H1 (cell line): Measurements from ENCODE around the gene CALM3. TPM values are rescaled to one million over a fixed set of nuclear protein-coding genes. Genes with fewer than 3 reads are reported as not detected.

Source experiments
- JUN ChIP-seq: IDR thresholded peaks from 2 replicates; pipeline ENCODE4 v1.6.1; 2011; ENCODE audit warnings: low read depth, mild to moderate bottlenecking, improper control_type of control experiment, low read length
- RNF2 ChIP-seq: fragments of 200-900, 300-1000 bp; sonication (generic); IDR thresholded peaks from 2 replicates; pipeline ENCODE4 v1.7.1; 2016; ENCODE audit warnings: borderline replicate concordance, low read depth, mild to moderate bottlenecking, antibody characterized with exemption, low read length; ENCODE audit not compliant: poor library complexity, severe bottlenecking; ENCODE audit errors: missing control alignments
- SIX5 ChIP-seq: IDR thresholded peaks from 2 replicates; pipeline ENCODE4 v1.6.1; 2011; ENCODE audit warnings: mild to moderate bottlenecking, low read depth, low read length
- SUZ12 ChIP-seq: fragments of 200-600 bp; sonication (generic); IDR thresholded peaks from 2 replicates; pipeline ENCODE4 v1.6.1; 2012; ENCODE audit warnings: mild to moderate bottlenecking, inconsistent platforms, low read length, moderate library complexity, mixed read lengths
- polyA plus RNA-seq, 7 experiments: library from polyadenylated mRNA; depleted of rRNA in 3 of 7; stranded (reverse) in 5 of 7; unstranded in 2 of 7; fragments of >200 nt in 5 of 7; fragments of 200-250 nt in 2 of 7; gene quantifications; 1 replicate in 5 of 7; 2 replicates in 1 of 7; 4 replicates in 1 of 7; pipeline versions ENCODE4 v1.2.1 to v1.2.3, GENCODE V29; 2011 to 2013; ENCODE audit warnings: missing spikeins in 2 of 7, mixed read lengths in 2 of 7
- total RNA-seq: library from RNA; stranded (reverse); fragmentation: NEBNext Ultra II Directional; extraction: Animal tissue kit (Norgen Biotek cat#: 25700); gene quantifications from 2 replicates; pipeline ENCODE4 v1.2.1, GENCODE V29; 2021

The CALM3 gene
- total and polyA plus RNA-seq, 2 of the 8 experiments (the other 6 are each of a cell fraction or from before 2014, with no cell fraction given): 315 to 326 TPM

DNA sequence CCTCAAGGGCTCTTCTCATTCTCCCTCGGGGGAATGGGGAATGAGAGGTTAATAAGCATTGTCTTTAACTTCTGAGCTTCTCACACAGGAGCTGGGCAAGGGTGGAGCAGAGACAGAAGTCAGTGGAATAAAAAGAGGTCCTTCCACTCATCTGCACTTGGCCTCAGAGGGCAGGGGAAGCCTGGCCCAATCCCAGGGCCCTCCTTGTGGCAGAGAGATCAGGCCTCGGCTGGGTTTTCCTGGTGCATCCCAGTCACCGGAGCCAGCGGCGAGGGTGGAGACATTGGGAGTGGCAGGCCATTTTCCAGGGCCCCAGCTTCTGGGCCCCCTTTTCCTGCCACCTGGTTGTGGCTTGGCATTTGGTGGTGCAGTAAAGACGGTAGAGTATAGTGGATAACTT, 10.6 kb downstream of the CALM3 start (continued):
- TF ChIP-seq SIX5: no peak
- TF ChIP-seq JUN: no peak
- no peak for TF ChIP-seq SUZ12
- TF ChIP-seq RNF2: no peak
